H1 (cell line): ENCODE data around the gene SLC7A11. TPM values are rescaled to one million over a fixed set of nuclear protein-coding genes. Genes with fewer than 3 reads are reported as not detected.

Source experiments
- ATF2 ChIP-seq: IDR thresholded peaks from 2 replicates; pipeline ENCODE4 v1.6.1; 2012; ENCODE audit warnings: low read length, inconsistent platforms
- polyA plus RNA-seq, 7 experiments: library from polyadenylated mRNA; depleted of rRNA in 3 of 7; stranded (reverse) in 5 of 7; unstranded in 2 of 7; fragments of >200 nt in 5 of 7; fragments of 200-250 nt in 2 of 7; gene quantifications; 1 replicate in 5 of 7; 2 replicates in 1 of 7; 4 replicates in 1 of 7; pipeline versions ENCODE4 v1.2.1 to v1.2.3, GENCODE V29; 2011 to 2013; ENCODE audit warnings: missing spikeins in 2 of 7, mixed read lengths in 2 of 7
- total RNA-seq: library from RNA; stranded (reverse); fragmentation: NEBNext Ultra II Directional; extraction: Animal tissue kit (Norgen Biotek cat#: 25700); gene quantifications from 2 replicates; pipeline ENCODE4 v1.2.1, GENCODE V29; 2021

Gene SLC7A11
- total and polyA plus RNA-seq, 2 of the 8 experiments (the other 6 are each of a cell fraction or from before 2014, with no cell fraction given) = 6.6 to 17.0 TPM

DNA sequence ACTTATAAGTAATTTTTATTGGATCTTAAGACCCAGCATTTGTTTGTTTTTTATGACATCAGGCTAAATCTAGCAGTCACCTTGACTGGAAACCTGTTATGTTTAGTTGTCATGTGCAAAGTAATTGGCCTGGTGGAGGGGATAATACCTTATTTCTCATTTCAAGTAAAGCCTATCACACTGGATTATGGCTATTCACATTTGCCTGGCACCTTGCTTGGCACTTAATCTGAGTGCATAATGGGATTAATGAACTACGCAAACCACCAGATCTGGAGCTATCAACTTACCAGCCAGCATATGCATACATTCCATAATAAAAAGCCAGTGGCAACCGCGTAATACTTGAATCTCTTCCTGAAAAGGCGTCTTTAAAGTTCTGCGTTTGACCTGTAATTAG is 23.2 kb downstream of the SLC7A11 start (continued):
- no peak for TF ChIP-seq ATF2
